H1 (cell line): ENCODE data around the gene TMEM252. TPM values are rescaled to one million over a fixed set of nuclear protein-coding genes. Genes with fewer than 3 reads are reported as not detected.

ENCODE experiments used
- CTCF ChIA-PET: fragments of 300-600 bp; sonication (Branson Sonifier 250); formaldehyde crosslinking; loops from one replicate; lab custom pipeline; 2021; ENCODE audit not compliant: partially characterized antibody; lab: Charles Lee
- POLR2A ChIA-PET: fragments of 300-600 bp; sonication (Branson Sonifier 250); formaldehyde crosslinking; loops from one replicate; lab custom pipeline; 2021; ENCODE audit warnings: inconsistent platforms; ENCODE audit not compliant: partially characterized antibody; lab: Charles Lee
- DNase-seq, 2 experiments: peaks; one replicate each; pipeline versions ENCODE4 v3.0.0 to v3.0.0-alpha.2; 2010 to 2022; ENCODE audit warnings: low spot score in 2 of 2, low read depth in 1 of 2, mixed read lengths in 1 of 2
- FAIRE-seq: peaks from 2 replicates; lab custom pipeline; 2011; peaks lifted over from hg19 to GRCh38; lab: Jason Lieb, UNC
- H2AFZ ChIP-seq: 2 replicates; pipeline ENCODE4 v1.8.1; 2012; ENCODE audit warnings: low read length, inconsistent platforms
- H2AK5ac ChIP-seq: 2 replicates; pipeline ENCODE4 v1.6.1; 2013; ENCODE audit warnings: low read depth, low read length
- H2BK120ac ChIP-seq: replicated peaks from 2 replicates; pipeline ENCODE3; 2013; ENCODE audit warnings: low read depth, low read length, inconsistent platforms
- H2BK12ac ChIP-seq: 2 replicates; pipeline ENCODE4 v1.6.1; 2013; ENCODE audit warnings: low read depth, low read length
- H2BK15ac ChIP-seq: 2 replicates; pipeline ENCODE4 v1.6.1; 2013; ENCODE audit warnings: low read length
- H2BK20ac ChIP-seq: 2 replicates; pipeline ENCODE4 v1.6.1; 2013; ENCODE audit warnings: low read length
- H2BK5ac ChIP-seq: 2 replicates; pipeline ENCODE4 v1.6.1; 2013; ENCODE audit warnings: low read depth, low read length
- H3K14ac ChIP-seq: 2 replicates; pipeline ENCODE4 v1.6.1; 2013; ENCODE audit warnings: inconsistent platforms; ENCODE audit not compliant: insufficient read length
- H3K18ac ChIP-seq: 2 replicates; pipeline ENCODE4 v1.6.1; 2013; ENCODE audit warnings: low read length; ENCODE audit errors: extremely low read depth
- H3K23ac ChIP-seq: 2 replicates; pipeline ENCODE4 v1.6.1; 2013; ENCODE audit warnings: inconsistent platforms; ENCODE audit not compliant: insufficient read length
- H3K23me2 ChIP-seq: 2 replicates; pipeline ENCODE4 v1.6.1; 2013; ENCODE audit warnings: low read depth, low read length
- H3K27ac ChIP-seq: 2 replicates; pipeline ENCODE4 v1.6.1; 2011; ENCODE audit warnings: low read depth, low read length, inconsistent platforms
- H3K27me3 ChIP-seq, 4 experiments: replicated peaks in 1 of 4; 1 replicate in 1 of 4; 2 replicates in 3 of 4; pipeline versions ENCODE4 v1.6.1 to v1.8.1; 2011 to 2013; ENCODE audit warnings: low read length in 3 of 4, mild to moderate bottlenecking in 3 of 4, inconsistent platforms in 2 of 4, mixed read lengths in 2 of 4, moderate library complexity in 1 of 4; ENCODE audit not compliant: control insufficient read depth in 3 of 4, insufficient read depth in 3 of 4; ENCODE audit errors: extremely low read depth in 1 of 4
- H3K36me3 ChIP-seq, 4 experiments: 2 replicates each; pipeline versions ENCODE4 v1.6.1 to v1.8.1; 2011 to 2013; ENCODE audit warnings: mild to moderate bottlenecking in 4 of 4, low read length in 3 of 4, moderate library complexity in 2 of 4, control low read depth in 1 of 4, inconsistent platforms in 1 of 4; ENCODE audit not compliant: insufficient read depth in 4 of 4, control insufficient read depth in 2 of 4
- H3K4ac ChIP-seq: replicated peaks from 2 replicates; pipeline ENCODE3; 2013; ENCODE audit warnings: low read length, low read depth, mixed read lengths, inconsistent platforms; ENCODE audit not compliant: insufficient read length
- H3K4me1 ChIP-seq, 4 experiments: replicated peaks in 1 of 4; 1 replicate in 1 of 4; 2 replicates in 3 of 4; pipeline versions ENCODE4 v1.6.1 to v1.8.1; 2011 to 2013; ENCODE audit warnings: low read length in 3 of 4, inconsistent platforms in 2 of 4, mixed read lengths in 1 of 4; ENCODE audit not compliant: insufficient read depth in 4 of 4, control insufficient read depth in 3 of 4
- H3K4me2 ChIP-seq, 2 experiments: 2 replicates each; pipeline versions ENCODE4 v1.6.1 to v1.8.1; 2011 to 2013; ENCODE audit warnings: low read depth in 2 of 2, low read length in 2 of 2, control low read depth in 1 of 2, inconsistent platforms in 1 of 2, mild to moderate bottlenecking in 1 of 2; ENCODE audit not compliant: insufficient read depth in 1 of 2
- H3K4me3 ChIP-seq, 4 experiments: fragments of 200-600, 300-600 bp in 1 of 4; sonication (generic), shearing (Covaris generic), sonication (Bioruptor Twin) in 1 of 4; 2 replicates each; pipeline versions ENCODE4 v1.5.1 to v1.8.1; 2011 to 2016; ENCODE audit warnings: low read length in 4 of 4, low read depth in 3 of 4, control low read depth in 2 of 4, inconsistent platforms in 2 of 4, mild to moderate bottlenecking in 2 of 4, mixed read lengths in 1 of 4, moderate library complexity in 1 of 4; ENCODE audit not compliant: insufficient read depth in 2 of 4; ENCODE audit errors: extremely low read depth in 1 of 4
- H3K56ac ChIP-seq: replicated peaks from 2 replicates; pipeline ENCODE3; 2013; ENCODE audit warnings: low read depth, mild to moderate bottlenecking, mixed read lengths, low read length, inconsistent platforms; ENCODE audit not compliant: insufficient read length
- H3K79me1 ChIP-seq: 2 replicates; pipeline ENCODE4 v1.6.1; 2013; ENCODE audit warnings: low read depth, low read length, control low read depth
- H3K79me2 ChIP-seq, 2 experiments: 2 replicates each; pipeline versions ENCODE4 v1.6.1 to v1.8.1; 2012 to 2013; ENCODE audit warnings: low read length in 2 of 2, mild to moderate bottlenecking in 2 of 2, inconsistent platforms in 1 of 2; ENCODE audit not compliant: insufficient read depth in 2 of 2, control insufficient read depth in 1 of 2
- H3K9ac ChIP-seq, 4 experiments: replicated peaks in 1 of 4; 1 replicate in 1 of 4; 2 replicates in 3 of 4; pipeline versions ENCODE4 v1.6.1 to v1.8.1; 2011 to 2013; ENCODE audit warnings: low read depth in 3 of 4, low read length in 3 of 4, control low read depth in 2 of 4, mild to moderate bottlenecking in 2 of 4, moderate library complexity in 2 of 4, inconsistent platforms in 1 of 4; ENCODE audit errors: extremely low read depth in 1 of 4
- H3K9me3 ChIP-seq, 2 experiments: 2 replicates each; pipeline versions ENCODE4 v1.6.1 to v1.8.1; 2012 to 2013; ENCODE audit warnings: mild to moderate bottlenecking in 2 of 2, moderate library complexity in 2 of 2, control low read depth in 1 of 2, inconsistent platforms in 1 of 2, low read depth in 1 of 2, low read length in 1 of 2, mixed read lengths in 1 of 2; ENCODE audit not compliant: insufficient read depth in 2 of 2
- H4K20me1 ChIP-seq, 2 experiments: replicated peaks in 1 of 2; 2 replicates each; pipeline versions ENCODE3 to v1.8.1; 2011 to 2013; ENCODE audit warnings: inconsistent platforms in 2 of 2, low read length in 2 of 2, mild to moderate bottlenecking in 1 of 2; ENCODE audit not compliant: insufficient read depth in 2 of 2, control insufficient read depth in 1 of 2
- H4K5ac ChIP-seq: 2 replicates; pipeline ENCODE4 v1.6.1; 2013; ENCODE audit warnings: low read length, low read depth, mixed read lengths, inconsistent platforms; ENCODE audit not compliant: insufficient read length
- H4K8ac ChIP-seq: 2 replicates; pipeline ENCODE4 v1.8.0; 2013; ENCODE audit warnings: mild to moderate bottlenecking, moderate library complexity, low read length, inconsistent platforms; ENCODE audit not compliant: insufficient read depth; ENCODE audit errors: extremely low read depth
- H4K91ac ChIP-seq: replicated peaks from 2 replicates; pipeline ENCODE3; 2013; ENCODE audit warnings: low read length, mixed read lengths, inconsistent platforms; ENCODE audit not compliant: insufficient read length
- BRCA1 ChIP-seq: IDR thresholded peaks from 2 replicates; pipeline ENCODE4 v1.6.1; 2012; ENCODE audit warnings: low read depth, low read length, improper control_type of control experiment
- CBX8 ChIP-seq: fragments of 300-800, 300-1000 bp; sonication (generic); IDR thresholded peaks from 2 replicates; pipeline ENCODE4 v1.7.1; 2016; ENCODE audit warnings: low read depth, low read length, borderline replicate concordance
- EZH2 ChIP-seq: fragments of 200-600 bp; sonication (generic); IDR thresholded peaks from 2 replicates; pipeline ENCODE4 v1.7.1; 2012; ENCODE audit warnings: low read depth, mild to moderate bottlenecking, moderate library complexity, low read length, inconsistent platforms; ENCODE audit not compliant: severe bottlenecking
- HDAC6 ChIP-seq: IDR thresholded peaks from one replicate; pipeline ENCODE4 v1.7.1; 2012; ENCODE audit warnings: low read depth, mild to moderate bottlenecking, inconsistent platforms, low read length, moderate library complexity
- KDM1A ChIP-seq: fragments of 200-600, 300-600 bp; sonication (generic); IDR thresholded peaks from 2 replicates; pipeline ENCODE4 v1.7.1; 2016; ENCODE audit warnings: mild to moderate bottlenecking, low read length, borderline replicate concordance
- KDM4A ChIP-seq: IDR thresholded peaks from one replicate; pipeline ENCODE4 v1.7.1; 2012; ENCODE audit warnings: low read depth, mild to moderate bottlenecking, moderate library complexity, low read length, inconsistent platforms; ENCODE audit not compliant: severe bottlenecking
- NANOG ChIP-seq: IDR thresholded peaks from 2 replicates; pipeline ENCODE4 v1.6.1; 2011; ENCODE audit warnings: low read length, low read depth, mild to moderate bottlenecking, inconsistent platforms; ENCODE audit not compliant: insufficient read depth, poor library complexity, severe bottlenecking
- POLR2A ChIP-seq, 2 experiments: IDR thresholded peaks; 1 replicate in 1 of 2; 2 replicates in 1 of 2; pipeline ENCODE4 v1.6.1; 2011; ENCODE audit warnings: low read depth in 2 of 2, low read length in 2 of 2, mild to moderate bottlenecking in 2 of 2; ENCODE audit errors: control extremely low read depth in 1 of 2
- POLR2AphosphoS5 ChIP-seq: IDR thresholded peaks from 2 replicates; pipeline ENCODE4 v1.6.1; 2011; ENCODE audit warnings: low read depth, low read length
- POU5F1 ChIP-seq: IDR thresholded peaks from 2 replicates; pipeline ENCODE4 v1.6.1; 2011; ENCODE audit warnings: low read depth, mild to moderate bottlenecking, low read length, moderate library complexity
- RXRA ChIP-seq: IDR thresholded peaks from 2 replicates; pipeline ENCODE4 v1.6.1; 2011; ENCODE audit warnings: low read depth, mild to moderate bottlenecking, low read length, moderate library complexity; ENCODE audit not compliant: insufficient read depth
- SIN3A ChIP-seq, 2 experiments: IDR thresholded peaks in 1 of 2; conservative IDR thresholded peaks in 1 of 2; 2 replicates each; pipeline ENCODE4 v1.6.1; 2011 to 2012; ENCODE audit warnings: low read length in 2 of 2, improper control_type of control experiment in 1 of 2, low read depth in 1 of 2, mild to moderate bottlenecking in 1 of 2
- TAF7 ChIP-seq: optimal IDR thresholded peaks from 2 replicates; pipeline ENCODE3; 2011; ENCODE audit warnings: low read depth, mild to moderate bottlenecking, inconsistent platforms, low read length, moderate library complexity, borderline replicate concordance
- TBP ChIP-seq: IDR thresholded peaks from 2 replicates; pipeline ENCODE4 v1.6.1; 2011; ENCODE audit warnings: low read depth, low read length, improper control_type of control experiment
- WGBS, 2 experiments: shearing (Covaris generic) in 1 of 2; methylation state at CpG; one replicate each; pipeline versions ENCODE4 v1.1.6 to v1.1.7; 2013 to 2015; ENCODE audit warnings: low lambda C conversion rate in 2 of 2, mixed read lengths in 2 of 2, inconsistent platforms in 1 of 2, low coverage in 1 of 2, missing lambda C conversion rate in 1 of 2; ENCODE audit not compliant: insufficient replicate concordance in 2 of 2, insufficient coverage in 1 of 2, insufficient read length in 1 of 2; ENCODE audit errors: extremely low coverage in 1 of 2, missing lambda C conversion rate in 1 of 2; 5-methylcytosine and 5-hydroxymethylcytosine counted together
- polyA plus RNA-seq, 7 experiments: library from polyadenylated mRNA; depleted of rRNA in 3 of 7; stranded (reverse) in 5 of 7; unstranded in 2 of 7; fragments of >200 nt in 5 of 7; fragments of 200-250 nt in 2 of 7; gene quantifications; 1 replicate in 5 of 7; 2 replicates in 1 of 7; 4 replicates in 1 of 7; pipeline versions ENCODE4 v1.2.1 to v1.2.3, GENCODE V29; 2011 to 2013; ENCODE audit warnings: missing spikeins in 2 of 7, mixed read lengths in 2 of 7
- total RNA-seq: library from RNA; stranded (reverse); fragmentation: NEBNext Ultra II Directional; extraction: Animal tissue kit (Norgen Biotek cat#: 25700); gene quantifications from 2 replicates; pipeline ENCODE4 v1.2.1, GENCODE V29; 2021

The TMEM252 gene
- total and polyA plus RNA-seq, 2 of the 8 experiments (the other 6 are each of a cell fraction or from before 2014, with no cell fraction given) = not detected

DNA sequence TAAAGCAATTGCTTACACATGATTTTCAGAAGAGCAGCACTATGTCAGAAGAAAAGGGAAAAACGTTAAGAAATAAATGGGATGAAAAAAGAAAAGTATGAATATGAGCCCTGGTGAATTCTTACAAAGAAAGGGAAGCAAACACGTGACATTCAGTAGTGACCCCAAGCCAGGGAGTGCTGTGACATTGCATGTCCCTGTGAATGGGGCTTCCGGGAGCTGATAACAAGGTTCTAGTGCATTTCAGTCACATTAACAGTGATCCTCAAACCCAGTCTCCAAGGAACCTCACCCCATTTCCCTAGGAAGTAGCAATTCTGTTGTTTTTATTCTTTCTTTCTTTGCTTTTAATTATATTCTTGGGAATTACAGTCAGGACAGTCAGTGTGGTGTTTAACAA lies 27.3 kb downstream of the TMEM252 start:
- Histone ChIP-seq H2BK20ac (no peak overlapping the region), H4K8ac (no peak overlapping the region), H4K5ac (no peak overlapping the region), H4K20me1 (peaks cover 3 to 8% of the 10 kb centered on the region in 2 experiments), H4K91ac (no peak overlapping the region), H3K23ac (no peak overlapping the region), H3K79me2 (no peaks in the 10 kb centered on the region), H3K27ac (no peak overlapping the region), H2AFZ (no peak overlapping the region), H3K4me2 (no peak overlapping the region), H3K14ac (no peak overlapping the region), H3K36me3 (no peaks in the 10 kb centered on the region), H3K9me3 (peaks cover 0 to 4% of the 10 kb centered on the region in 2 experiments; a peak in 3 of 4 replicates), H2BK12ac (no peak overlapping the region), H3K23me2 (no peaks in the 10 kb centered on the region), H3K4me3 (no peak overlapping the region), H2BK5ac (no peak overlapping the region), H3K4me1 (0 out of 7 replicates have a peak, but pooled peaks cover 0 to 3% (median 0%) of the 10 kb centered on the region in 4 experiments), H2BK120ac (no peak overlapping the region), H3K18ac (no peak overlapping the region), H3K27me3 (peaks cover 45 to 77% (median 69%) of the 10 kb centered on the region in 4 experiments), H3K9ac (no peak overlapping the region), H3K4ac (no peak overlapping the region), H3K56ac (no peak overlapping the region), H2AK5ac (no peak overlapping the region), H2BK15ac (no peak overlapping the region), H3K79me1 (no peaks in the 10 kb centered on the region)
- FAIRE-seq (no peak), DNase-seq (no peak)
- ChIA-PET POLR2A (no interaction called here), CTCF (interaction anchor here (1.0 to 1.2 kb wide), 2 partner anchors 47 to 96 kb away, joined by 4 to 5 read pairs; no protein-coding TSS in a partner anchor)
- 47 to 100% methylated on average over 1 to 3 of the region's 3 CpGs for WGBS, 2 experiments
- TF ChIP-seq HDAC6 (no peak), KDM1A (no peak), BRCA1 (no peak), POLR2AphosphoS5 (no peak), KDM4A (no peak), POLR2A (IDR thresholded peaks at IDR 0.05; ENCODE audit: control extremely low read depth in 1 of 2, low read depth in 2 of 2, low read length in 2 of 2) (no peak), POU5F1 (no peak), TBP (no peak), RXRA (no peak), SIN3A (conservative IDR thresholded peaks at IDR 0.05 in 1 of 2, IDR thresholded peaks at IDR 0.05 in 1 of 2; ENCODE audit: low read depth in 1 of 2, low read length in 2 of 2) (no peak), CBX8 (no peak), NANOG (no peak), TAF7 (no peak), EZH2 (no peak)
